GM12874 (cell line): ENCODE data around the gene RBBP4.

Experiments
- TF ChIP-seq, protein P1 (sequence below): IDR thresholded peaks from 2 replicates; pipeline ENCODE4 v1.5.1; 2011; ENCODE audit warnings: low read depth, mild to moderate bottlenecking, control low read depth, low read length, moderate library complexity; ENCODE audit not compliant: insufficient read depth

The RBBP4 gene

DNA sequence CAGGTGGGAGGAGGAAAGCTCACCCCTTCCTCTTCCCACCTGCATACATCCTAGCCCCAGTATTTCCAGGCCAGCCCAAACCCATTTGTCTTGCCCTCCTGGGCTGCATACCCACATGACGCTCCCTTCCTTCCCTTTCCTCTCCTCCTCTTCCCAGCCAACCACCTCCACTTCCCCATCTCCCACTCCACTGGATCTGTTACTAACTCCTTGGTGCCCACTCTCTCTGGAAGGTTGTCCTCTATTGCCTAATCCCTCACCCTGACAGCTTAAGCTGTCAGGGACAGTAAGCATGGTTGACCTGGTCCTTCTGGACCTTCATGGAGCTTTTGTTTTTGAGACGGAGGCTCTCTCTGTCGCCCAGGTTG lies 74.6 kb downstream of the RBBP4 start:
- TF ChIP-seq, protein P1, sequence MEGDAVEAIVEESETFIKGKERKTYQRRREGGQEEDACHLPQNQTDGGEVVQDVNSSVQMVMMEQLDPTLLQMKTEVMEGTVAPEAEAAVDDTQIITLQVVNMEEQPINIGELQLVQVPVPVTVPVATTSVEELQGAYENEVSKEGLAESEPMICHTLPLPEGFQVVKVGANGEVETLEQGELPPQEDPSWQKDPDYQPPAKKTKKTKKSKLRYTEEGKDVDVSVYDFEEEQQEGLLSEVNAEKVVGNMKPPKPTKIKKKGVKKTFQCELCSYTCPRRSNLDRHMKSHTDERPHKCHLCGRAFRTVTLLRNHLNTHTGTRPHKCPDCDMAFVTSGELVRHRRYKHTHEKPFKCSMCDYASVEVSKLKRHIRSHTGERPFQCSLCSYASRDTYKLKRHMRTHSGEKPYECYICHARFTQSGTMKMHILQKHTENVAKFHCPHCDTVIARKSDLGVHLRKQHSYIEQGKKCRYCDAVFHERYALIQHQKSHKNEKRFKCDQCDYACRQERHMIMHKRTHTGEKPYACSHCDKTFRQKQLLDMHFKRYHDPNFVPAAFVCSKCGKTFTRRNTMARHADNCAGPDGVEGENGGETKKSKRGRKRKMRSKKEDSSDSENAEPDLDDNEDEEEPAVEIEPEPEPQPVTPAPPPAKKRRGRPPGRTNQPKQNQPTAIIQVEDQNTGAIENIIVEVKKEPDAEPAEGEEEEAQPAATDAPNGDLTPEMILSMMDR: no peak

DNA sequence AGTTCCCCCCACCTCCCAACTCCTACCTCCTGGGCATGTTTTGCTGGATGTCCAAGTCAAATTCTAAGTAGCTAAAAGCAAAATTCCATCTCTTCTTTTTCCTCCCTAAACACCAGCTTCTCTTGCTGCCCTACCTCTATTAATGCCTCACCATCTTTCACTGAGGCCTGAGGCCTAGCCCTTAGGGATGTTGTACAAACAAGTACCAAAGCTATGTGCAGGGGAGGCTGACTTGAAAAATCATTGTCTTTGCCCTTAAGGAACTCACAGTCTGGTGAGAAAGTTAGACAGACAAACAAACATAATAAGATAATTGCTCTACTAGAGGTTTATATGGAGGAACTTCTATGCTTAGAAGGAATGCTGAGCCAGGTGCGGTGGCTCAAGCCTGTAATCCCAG lies 76.9 kb downstream of the RBBP4 start:
- TF ChIP-seq, protein P1: no peak

DNA sequence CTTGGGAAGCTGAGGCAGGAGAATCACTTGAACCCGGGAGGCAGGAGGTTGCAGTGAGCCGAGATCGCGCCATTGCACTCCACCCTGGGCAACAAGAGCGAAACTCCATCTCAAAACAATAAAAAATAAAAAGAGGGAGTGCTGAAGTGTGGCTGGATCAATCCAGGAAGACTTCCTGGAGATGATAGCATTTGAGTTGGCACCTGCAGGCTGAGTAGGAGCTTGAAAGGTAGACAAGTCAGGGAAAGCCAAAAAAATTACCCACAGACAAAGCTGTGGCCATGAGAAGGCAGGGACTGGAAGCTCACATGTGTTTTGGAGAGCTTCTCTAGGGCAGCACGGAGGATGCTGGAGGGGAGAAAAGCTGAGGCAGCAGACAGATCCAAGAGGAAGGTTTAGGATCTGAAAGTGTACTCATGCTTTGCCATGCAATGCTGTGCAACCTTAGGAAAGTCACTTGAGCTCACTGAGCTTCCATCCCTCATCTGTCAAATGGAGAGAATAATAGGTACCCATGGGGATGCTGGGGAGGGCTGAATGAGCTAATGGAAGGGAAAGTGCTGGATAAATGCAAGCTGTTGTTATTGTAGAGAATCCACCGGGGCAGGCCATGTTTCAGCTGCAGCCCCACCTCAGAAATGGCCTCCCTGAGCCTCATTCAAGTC lies 77.5 kb downstream of the RBBP4 start:
- TF ChIP-seq, protein P1: no peak

DNA sequence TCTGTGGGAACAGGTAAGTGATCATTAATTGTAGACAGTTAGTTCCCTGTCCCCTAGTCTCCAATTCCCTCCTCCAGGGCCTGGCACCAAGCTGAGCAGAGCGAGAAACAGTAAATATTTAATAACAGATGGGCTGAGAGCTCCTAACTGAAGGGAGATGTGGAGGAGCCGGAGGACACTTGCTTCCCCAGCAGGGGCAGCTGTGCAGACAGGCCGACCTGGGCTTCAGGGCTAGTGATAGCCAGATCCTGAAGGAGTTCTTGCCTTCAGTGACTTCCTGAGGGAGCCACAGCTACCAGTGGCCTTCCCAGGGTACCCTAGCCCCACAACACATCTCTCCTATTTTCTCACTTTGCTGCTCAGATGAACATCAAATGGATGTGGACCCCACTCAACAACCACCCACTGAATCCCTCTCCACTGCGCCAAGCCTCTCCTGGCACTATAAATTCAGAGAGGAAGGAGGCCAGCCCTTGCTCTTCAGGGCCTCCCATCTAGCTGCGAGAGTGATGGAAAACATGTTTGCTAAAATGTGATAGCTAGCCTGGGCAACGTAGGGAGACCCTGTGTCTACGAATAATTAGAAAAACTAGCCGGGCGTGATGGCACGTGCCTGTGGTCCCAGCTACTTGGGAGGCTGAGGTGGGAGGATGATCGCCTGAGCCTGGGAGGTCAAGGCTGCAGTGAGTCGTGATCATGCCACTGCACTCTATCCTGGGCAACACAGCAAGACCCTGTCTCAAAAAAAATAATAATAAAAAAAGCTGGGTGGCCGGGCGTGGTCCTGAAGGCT lies 78.4 kb downstream of the RBBP4 start:
- TF ChIP-seq, protein P1: no peak

DNA sequence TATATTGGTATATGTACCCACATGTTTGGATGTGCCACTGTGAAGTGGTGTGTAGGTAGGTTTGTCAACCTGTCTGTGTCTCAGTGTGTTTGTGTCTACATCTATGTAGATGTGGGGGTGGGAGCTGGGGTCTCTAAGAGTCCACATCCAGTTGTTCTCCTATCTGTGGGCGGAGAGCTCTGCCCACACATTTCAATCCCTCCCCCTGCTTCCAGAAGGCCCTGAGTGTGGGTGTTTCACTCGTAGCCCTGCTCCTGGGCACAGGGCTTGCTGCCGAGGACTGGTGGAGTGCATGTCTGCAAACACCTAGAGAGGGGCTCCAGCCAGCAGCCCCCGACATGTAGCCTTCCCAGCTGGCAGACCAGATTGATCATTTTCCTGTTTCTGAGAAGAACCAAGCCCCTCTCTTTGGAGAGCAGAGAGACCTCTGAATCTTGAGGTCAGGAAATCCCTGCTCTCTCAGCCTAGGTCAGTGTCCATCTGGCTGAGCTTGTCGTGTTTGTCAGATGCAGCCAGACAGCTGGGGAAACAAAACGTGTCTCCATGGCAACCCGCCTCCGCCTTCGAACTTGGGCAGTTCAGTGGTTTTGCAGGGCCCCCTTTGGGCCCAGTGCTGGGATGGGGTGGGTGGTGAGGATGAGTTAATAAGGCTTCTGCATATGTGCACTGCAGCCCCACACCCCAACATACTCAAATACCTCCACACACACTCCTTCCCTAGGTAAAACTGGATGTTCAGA lies 82.7 kb downstream of the RBBP4 start:
- TF ChIP-seq, protein P1: no peak
